Ectodermal cell (in vitro differentiated cells): Measurements from ENCODE around the gene R3HDML.

Experiments used
- H3K27ac ChIP-seq: 2 replicates; pipeline ENCODE4 v1.7.0; 2013; ENCODE audit warnings: mild to moderate bottlenecking, low read depth, low read length; ENCODE audit not compliant: insufficient read depth, poor library complexity, severe bottlenecking
- H3K27me3 ChIP-seq: 2 replicates; pipeline ENCODE4 v1.7.0; 2013; ENCODE audit warnings: mild to moderate bottlenecking, low read length; ENCODE audit not compliant: insufficient read depth, control insufficient read depth, poor library complexity, severe bottlenecking
- H3K36me3 ChIP-seq: one replicate; pipeline ENCODE4 v1.7.0; 2013; ENCODE audit warnings: low read length; ENCODE audit not compliant: control insufficient read depth, insufficient read depth
- H3K4me1 ChIP-seq: one replicate; pipeline ENCODE4 v1.7.0; 2013; ENCODE audit warnings: low read length; ENCODE audit not compliant: control insufficient read depth, insufficient read depth
- H3K4me3 ChIP-seq: 2 replicates; pipeline ENCODE4 v1.7.0; 2013; ENCODE audit warnings: low read depth, low read length, control low read depth; ENCODE audit not compliant: insufficient read depth
- H3K9me3 ChIP-seq: 2 replicates; pipeline ENCODE4 v1.7.0; 2013; ENCODE audit warnings: mild to moderate bottlenecking, low read length, moderate library complexity; ENCODE audit not compliant: control insufficient read depth
- WGBS, 2 experiments: methylation state at CpG; one replicate each; pipeline ENCODE4 v1.1.7; 2013; ENCODE audit warnings: missing lambda C conversion rate in 2 of 2; 5-methylcytosine and 5-hydroxymethylcytosine counted together

The R3HDML gene

GRCh38 chr20:44398335-44398734 is 61.5 kb downstream of the R3HDML start:
- no peak overlapping the region for H3K4me3 ChIP-seq
- H3K9me3 ChIP-seq: no peaks in the 10 kb centered on the region
- H3K27me3 ChIP-seq: peaks cover 6% of the 10 kb centered on the region
- H3K4me1 ChIP-seq: peaks cover 5% of the 10 kb centered on the region
- 93 to 94% methylated on average over 2 of the region's 2 CpGs for WGBS, 2 experiments
- H3K27ac ChIP-seq: no peak overlapping the region
- H3K36me3 ChIP-seq: peaks cover 4% of the 10 kb centered on the region

DNA sequence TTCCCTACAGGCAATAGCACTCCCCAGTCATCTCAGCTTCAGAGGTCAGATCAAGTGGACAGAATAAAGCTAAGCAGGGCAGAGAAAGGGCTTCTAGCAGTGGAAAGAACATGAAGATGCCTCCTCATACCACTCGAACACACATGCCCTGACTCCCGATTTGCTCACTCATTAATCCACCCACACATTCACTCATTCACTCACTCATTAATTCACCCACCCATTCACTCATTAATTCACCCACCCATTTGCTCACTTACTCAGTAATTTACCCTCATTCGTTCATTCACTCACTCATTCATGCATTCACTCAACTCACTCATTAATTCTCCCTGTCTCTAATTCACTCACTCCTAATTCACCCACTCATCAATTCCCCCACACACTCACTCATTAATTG is 62.6 kb downstream of the R3HDML start:
- Histone ChIP-seq H3K9me3 (no peaks in the 10 kb centered on the region), H3K36me3 (peaks cover 4% of the 10 kb centered on the region), H3K4me3 (no peak overlapping the region), H3K27me3 (peaks cover 6% of the 10 kb centered on the region), H3K4me1 (peaks cover 5% of the 10 kb centered on the region), H3K27ac (no peak overlapping the region)
- 83 to 88% methylated on average over 3 of the region's 3 CpGs for WGBS, 2 experiments

DNA sequence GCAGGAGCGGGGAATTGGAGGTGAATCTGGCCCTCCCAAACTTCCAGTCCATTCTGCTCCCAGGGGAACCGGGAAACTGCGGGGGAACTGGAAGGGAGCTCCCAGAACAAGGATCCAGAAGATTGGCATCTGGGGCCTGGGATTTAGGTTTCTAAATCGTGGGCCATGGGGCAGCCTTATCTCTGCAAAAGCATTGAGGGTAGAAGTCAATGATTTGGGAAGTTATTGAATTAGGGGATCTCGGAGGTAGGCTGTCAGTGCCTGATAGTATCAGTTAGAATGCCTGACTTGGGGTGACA is 63.8 kb downstream of the R3HDML start:
- no peak overlapping the region for H3K4me3 ChIP-seq
- 95% methylated on average over 5 of the region's 5 CpGs for WGBS, 2 experiments
- H3K9me3 ChIP-seq: no peaks in the 10 kb centered on the region
- peaks cover 5% of the 10 kb centered on the region for H3K4me1 ChIP-seq
- no peak overlapping the region for H3K27ac ChIP-seq
- H3K27me3 ChIP-seq: peaks cover 6% of the 10 kb centered on the region
- H3K36me3 ChIP-seq: peaks cover 4% of the 10 kb centered on the region
